AG08396 (cell line): ENCODE results near the gene TXNDC11.

Experiments used
- DNase-seq: peaks from one replicate; pipeline ENCODE4 v3.0.0; 2012; ENCODE audit warnings: low spot score, mixed read lengths

TXNDC11 gene

GRCh38 chr16:11721781-11722467 is 20.7 kb downstream of the TXNDC11 start:
- DNase-seq, result no peak

- no peak for DNase-seq
Measured at GRCh38 chr16:11719762-11720161, 22.9 kb downstream of the TXNDC11 start.

- DNase-seq, result no peak
Measured at GRCh38 chr16:11719171-11719570, 23.5 kb downstream of the TXNDC11 start.

- no peak for DNase-seq
Measured at GRCh38 chr16:11717811-11718210, 24.8 kb downstream of the TXNDC11 start.

GRCh38 chr16:11716336-11716735 is 26.3 kb downstream of the TXNDC11 start:
- no peak for DNase-seq

GRCh38 chr16:11715246-11715947 is 27.3 kb downstream of the TXNDC11 start:
- no peak for DNase-seq

- no peak for DNase-seq
Measured at GRCh38 chr16:11712122-11712521, 30.5 kb downstream of the TXNDC11 start.

- DNase-seq, result no peak
Measured at GRCh38 chr16:11711662-11712061, 31.0 kb downstream of the TXNDC11 start.

GRCh38 chr16:11708421-11708820 is 34.2 kb downstream of the TXNDC11 start:
- no peak for DNase-seq

GRCh38 chr16:11707679-11708197 is 34.9 kb downstream of the TXNDC11 start:
- DNase-seq, result no peak

GRCh38 chr16:11706180-11706742 is 36.4 kb downstream of the TXNDC11 start:
- no peak for DNase-seq

- DNase-seq, result no peak
Measured at GRCh38 chr16:11705311-11706025, 37.2 kb downstream of the TXNDC11 start.

GRCh38 chr16:11700264-11701029 is 42.2 kb downstream of the TXNDC11 start:
- no peak for DNase-seq

- DNase-seq, result no peak
Measured at GRCh38 chr16:11699234-11699894, 43.3 kb downstream of the TXNDC11 start.

GRCh38 chr16:11698271-11698689 is 44.4 kb downstream of the TXNDC11 start:
- no peak for DNase-seq

- no peak for DNase-seq
Measured at GRCh38 chr16:11697319-11697718, 45.3 kb downstream of the TXNDC11 start.

- DNase-seq, result no peak
Measured at GRCh38 chr16:11696266-11697012, 46.2 kb downstream of the TXNDC11 start.

- DNase-seq, result no peak
Measured at GRCh38 chr16:11692651-11693050, 50.0 kb downstream of the TXNDC11 start.

GRCh38 chr16:11692171-11692570 is 50.5 kb downstream of the TXNDC11 start:
- no peak for DNase-seq

GRCh38 chr16:11691771-11692170 is 50.9 kb downstream of the TXNDC11 start:
- DNase-seq, result no peak
